GM19452 (cell line): Measurements from ENCODE around the gene CACFD1.

Source experiments
- ATAC-seq: cut with Tn5 transposase; IDR thresholded peaks from one replicate; pipeline ENCODE4 v1.9.1; 2021; ENCODE audit not compliant: unreplicated experiment

Gene CACFD1

GRCh38 chr9:133459476-133460404 lies at the start of gene CACFD1:
Gene CACFD1, plus strand, starts transcription at chr9:133459978. Its CDS starts 89 bp downstream, at chr9:133460067.
- peak; percentile 72 for ATAC-seq

GRCh38 chr9:133415170-133415569 lies 44.6 kb upstream of the CACFD1 start:
- ATAC-seq = no peak

DNA sequence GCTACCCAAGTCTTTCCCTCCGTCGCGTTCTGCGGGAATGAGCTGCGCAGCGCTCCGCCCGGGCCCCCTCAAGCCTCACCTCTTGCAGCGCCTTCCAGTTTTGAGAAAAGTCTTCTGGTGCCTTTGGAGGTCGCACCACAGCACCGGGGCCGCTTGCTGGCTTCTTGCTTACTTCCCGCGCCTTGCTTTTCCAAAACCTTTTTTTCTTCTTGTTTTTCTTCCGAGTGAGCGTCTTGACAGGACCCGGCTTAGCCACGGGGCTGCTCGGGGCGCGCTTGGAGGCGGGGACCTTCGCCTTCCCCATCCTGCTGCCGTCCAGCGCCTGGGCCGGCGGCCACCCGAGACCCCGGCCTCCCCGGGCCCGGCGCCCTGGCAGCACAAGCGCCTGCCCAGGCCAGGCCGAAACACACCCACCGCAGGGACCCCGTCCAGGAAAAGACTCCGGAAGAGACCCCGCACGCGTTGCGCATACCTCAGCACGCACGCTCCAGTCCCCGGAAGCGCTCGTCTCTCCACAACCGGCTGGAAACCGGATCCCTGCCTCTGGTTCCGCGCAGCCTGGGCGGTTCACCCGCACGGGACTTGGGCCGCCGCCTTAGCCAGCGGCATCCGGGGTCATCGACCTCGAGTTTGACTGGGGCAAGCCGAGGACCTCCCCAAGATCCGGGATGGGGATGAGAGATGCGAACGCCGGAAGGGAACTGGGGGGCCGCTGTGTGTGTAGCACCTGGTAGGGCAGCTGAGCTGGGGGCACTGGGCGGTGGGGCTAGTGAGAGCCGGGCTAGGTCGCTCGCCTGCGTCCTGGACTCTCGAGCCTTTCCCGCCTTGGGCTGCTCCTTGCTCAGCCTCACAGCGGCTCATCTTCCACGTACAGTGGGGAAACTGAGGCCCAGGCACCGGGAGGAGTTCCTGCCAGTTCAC lies 42.0 kb upstream of the CACFD1 start, which contains the start of gene REXO4:
Gene REXO4 (minus strand): TSS at position 470 of the 921 bp plus-strand sequence. CDS start 166 bp downstream, at position 304.
- peak; percentile 74 for ATAC-seq

GRCh38 chr9:133419005-133419404 lies 40.8 kb upstream of the CACFD1 start:
- no peak for ATAC-seq

DNA sequence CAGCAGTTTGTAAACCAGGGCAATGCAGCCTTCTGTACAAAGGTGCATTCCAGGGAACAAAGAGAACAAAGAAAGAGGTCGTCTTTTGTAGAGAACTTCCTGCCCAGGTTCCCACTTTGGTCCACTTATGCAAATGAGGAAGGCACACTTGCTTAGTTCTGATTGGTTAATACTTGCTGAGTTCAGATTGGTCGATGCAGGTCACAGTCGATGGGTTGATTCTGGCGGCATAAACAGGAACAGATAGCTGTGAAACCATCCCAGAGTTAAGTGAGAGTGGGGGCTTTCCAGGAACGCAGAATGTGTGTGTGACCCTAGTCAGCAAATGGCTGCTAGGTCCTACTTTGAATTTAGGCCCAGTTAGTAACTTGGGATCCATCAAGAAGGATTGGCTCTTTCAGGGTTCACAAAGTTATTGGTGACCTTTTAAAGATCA lies 39.4 kb upstream of the CACFD1 start:
- no peak for ATAC-seq

- no peak for ATAC-seq
These were observed 37.9 kb upstream of the CACFD1 start, which contains the start of gene ADAMTS13 for GRCh38 chr9:133421615-133422542. Gene ADAMTS13, plus strand, starts transcription at chr9:133422367. Its CDS starts 77 bp downstream, at chr9:133422444.

- ATAC-seq = no peak
These were observed 36.6 kb upstream of the CACFD1 start for GRCh38 chr9:133423216-133423615.

GRCh38 chr9:133424187-133424586 lies 35.6 kb upstream of the CACFD1 start:
- no peak for ATAC-seq

DNA sequence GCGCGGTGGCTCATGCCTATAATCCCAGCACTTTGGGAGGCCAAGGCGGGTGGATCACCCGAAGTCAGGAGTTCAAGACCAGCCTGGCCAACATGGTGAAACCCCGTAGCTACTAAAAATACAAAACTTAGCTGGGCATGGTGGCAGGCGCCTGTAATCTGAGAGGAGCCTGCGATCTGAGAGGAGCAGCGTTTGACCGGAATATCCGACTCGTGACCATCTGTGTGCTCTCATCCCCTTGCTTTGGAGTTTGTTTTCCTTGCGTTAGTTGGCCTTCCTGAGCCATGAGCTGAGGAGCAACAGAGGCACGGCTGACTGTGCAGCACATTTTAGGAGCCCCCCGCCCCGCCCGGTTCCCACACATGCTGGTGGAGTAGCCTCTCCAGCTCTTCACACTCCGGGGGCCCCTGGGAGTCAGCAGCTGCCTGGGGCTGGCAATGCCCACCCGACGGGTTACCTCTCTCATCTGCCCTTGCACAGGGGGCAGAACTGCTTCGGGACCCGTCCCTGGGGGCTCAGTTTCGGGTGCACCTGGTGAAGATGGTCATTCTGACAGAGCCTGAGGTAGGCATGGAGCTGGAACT lies 34.6 kb upstream of the CACFD1 start:
- ATAC-seq = no peak

- no peak for ATAC-seq
These were observed 33.8 kb upstream of the CACFD1 start for GRCh38 chr9:133426011-133426410.

GRCh38 chr9:133427658-133428348 lies 32.0 kb upstream of the CACFD1 start:
- ATAC-seq = no peak

GRCh38 chr9:133428617-133429101 lies 31.1 kb upstream of the CACFD1 start:
- no peak for ATAC-seq

DNA sequence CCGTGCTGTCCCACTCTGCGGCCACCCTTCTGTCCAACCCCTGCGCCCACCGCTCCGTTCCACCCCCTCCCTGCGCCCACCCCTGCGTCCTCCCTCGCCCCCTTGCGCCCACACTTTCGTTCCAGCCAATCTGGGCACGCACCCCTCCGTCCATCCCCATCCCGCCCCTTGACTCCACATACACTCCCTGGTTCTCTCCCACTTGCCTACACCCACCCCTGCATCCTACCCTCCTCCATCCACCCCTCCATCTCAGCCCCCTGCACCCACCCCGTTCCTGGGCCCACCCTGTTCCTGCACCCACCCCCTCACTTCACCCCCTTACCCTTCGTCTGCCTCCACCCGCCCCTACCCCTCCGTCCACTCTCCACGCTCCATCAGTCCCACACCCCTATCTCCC lies 30.6 kb upstream of the CACFD1 start:
- ATAC-seq = no peak

DNA sequence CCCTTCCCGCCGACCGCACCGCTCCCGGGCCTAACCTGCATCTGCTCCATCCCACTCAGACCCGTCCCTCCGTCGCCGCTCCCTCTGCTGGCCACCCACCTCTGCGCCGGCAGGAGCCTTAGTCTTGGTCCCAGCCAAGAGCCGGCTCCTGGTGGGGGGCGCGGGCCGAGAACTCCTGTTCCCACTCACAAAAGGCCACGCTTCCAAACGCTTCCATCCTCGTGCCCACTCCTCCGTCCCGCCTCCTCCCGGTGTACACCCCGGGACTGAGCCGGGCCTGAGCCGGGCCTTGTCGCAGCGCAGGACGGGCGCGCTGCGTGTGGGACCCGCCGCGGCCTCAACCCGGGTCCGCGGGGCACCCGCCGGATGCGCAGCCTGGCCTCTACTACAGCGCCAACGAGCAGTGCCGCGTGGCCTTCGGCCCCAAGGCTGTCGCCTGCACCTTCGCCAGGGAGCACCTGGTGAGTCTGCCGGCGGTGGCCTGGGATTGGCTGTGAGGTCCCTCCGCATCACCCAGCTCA lies 30.1 kb upstream of the CACFD1 start:
- no peak for ATAC-seq

GRCh38 chr9:133430244-133430643 lies 29.5 kb upstream of the CACFD1 start:
- ATAC-seq = no peak

GRCh38 chr9:133433351-133433843 lies 26.4 kb upstream of the CACFD1 start:
- ATAC-seq = no peak

DNA sequence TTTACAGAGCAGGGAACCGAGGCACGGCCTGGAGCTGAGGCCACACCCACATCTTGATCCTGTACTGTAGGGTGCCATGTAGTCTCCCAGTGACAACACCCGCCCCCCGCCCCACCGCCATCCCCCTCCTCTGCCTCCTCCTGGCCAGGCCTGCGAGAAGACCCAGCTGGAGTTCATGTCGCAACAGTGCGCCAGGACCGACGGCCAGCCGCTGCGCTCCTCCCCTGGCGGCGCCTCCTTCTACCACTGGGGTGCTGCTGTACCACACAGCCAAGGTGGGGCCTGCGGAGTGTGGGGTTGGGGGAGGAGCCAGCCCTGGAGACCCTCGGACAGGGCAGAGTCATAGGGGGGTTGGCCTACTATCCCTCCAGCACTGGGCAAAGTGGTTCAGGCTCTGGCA lies 23.1 kb upstream of the CACFD1 start:
- ATAC-seq = no peak

- ATAC-seq = no peak
These were observed 21.8 kb upstream of the CACFD1 start for GRCh38 chr9:133437753-133438531.
